LoVo (cell line): ENCODE data around the gene NLRC4.
"Not testable (repeated sequence)": the region's sequence is repeated elsewhere in the genome, so short reads cannot be mapped to it uniquely, and the experiment has no call there.

ENCODE experiments used
- DNase-seq: peaks from one replicate; pipeline ENCODE4 v3.0.0-alpha.2; 2016; ENCODE audit warnings: low spot score

The NLRC4 gene

GRCh38 chr2:32264422-32265105, at the start of gene NLRC4:
Gene NLRC4 (minus strand): TSS chr2:32264886. CDS start chr2:32256775, 8,111 bp downstream.
- no peak for DNase-seq

- no peak for DNase-seq
Measured at GRCh38 chr2:32310577-32310976, 45.9 kb upstream of the NLRC4 start.

GRCh38 chr2:32293966-32294562, 29.4 kb upstream of the NLRC4 start:
- DNase-seq = not testable (repeated sequence)

- DNase-seq = not testable (repeated sequence)
Measured at GRCh38 chr2:32293493-32293892, 28.8 kb upstream of the NLRC4 start.

GRCh38 chr2:32291746-32292145, 27.1 kb upstream of the NLRC4 start:
- DNase-seq = no peak

- DNase-seq = no peak
Measured at GRCh38 chr2:32290000-32290339, 25.3 kb upstream of the NLRC4 start.

GRCh38 chr2:32289165-32289999, 24.7 kb upstream of the NLRC4 start:
- peak; percentile 56 for DNase-seq

- no peak for DNase-seq
Measured at GRCh38 chr2:32284321-32284720, 19.6 kb upstream of the NLRC4 start.

GRCh38 chr2:32278478-32278853, 13.8 kb upstream of the NLRC4 start:
- DNase-seq = no peak

- peak; percentile 93 for DNase-seq
Measured at GRCh38 chr2:32277674-32278477, 13.2 kb upstream of the NLRC4 start, which contains the start of gene YIPF4. Gene YIPF4 (plus strand): TSS chr2:32277904. CDS start chr2:32278156, 252 bp downstream.

GRCh38 chr2:32277363-32277673, 12.6 kb upstream of the NLRC4 start:
- no peak for DNase-seq

- DNase-seq = not testable (repeated sequence)
Measured at GRCh38 chr2:32275790-32276189, 11.1 kb upstream of the NLRC4 start.

GRCh38 chr2:32274289-32274688, 9.6 kb upstream of the NLRC4 start:
- DNase-seq = no peak

- DNase-seq = no peak
Measured at GRCh38 chr2:32272279-32272678, 7.6 kb upstream of the NLRC4 start.

GRCh38 chr2:32271063-32271462, 6.4 kb upstream of the NLRC4 start:
- DNase-seq = no peak

GRCh38 chr2:32262105-32262504, 2.6 kb downstream of the NLRC4 start:
- DNase-seq = no peak

- no peak for DNase-seq
Measured at GRCh38 chr2:32260376-32260775, 4.3 kb downstream of the NLRC4 start.

- no peak for DNase-seq
Measured at GRCh38 chr2:32258242-32258641, 6.4 kb downstream of the NLRC4 start.

GRCh38 chr2:32250290-32250689, 14.4 kb downstream of the NLRC4 start:
- DNase-seq = no peak

- no peak for DNase-seq
Measured at GRCh38 chr2:32249731-32250236, 14.9 kb downstream of the NLRC4 start.

- DNase-seq = no peak
Measured at GRCh38 chr2:32248299-32248698, 16.4 kb downstream of the NLRC4 start.

- DNase-seq = no peak
Measured at GRCh38 chr2:32246911-32247310, 17.8 kb downstream of the NLRC4 start.
